Globus pallidus (tissue), 1 donor: ENCODE measurements around the gene UCP3.

Experiments
- DNase-seq: peaks from one replicate; pipeline ENCODE4 v3.0.0-alpha.2; 2015; ENCODE audit warnings: low spot score

The UCP3 gene

GRCh38 chr11:74008373-74009229 lies at the start of gene UCP3:
Gene UCP3 (minus strand): TSS chr11:74009085. CDS start chr11:74007042, 2,043 bp downstream.
- DNase-seq = no peak

- no peak for DNase-seq
Observed at GRCh38 chr11:74057249-74058151, 48.6 kb upstream of the UCP3 start.

- DNase-seq = no peak
Observed at GRCh38 chr11:74055938-74056337, 47.1 kb upstream of the UCP3 start.

- DNase-seq = no peak
Observed at GRCh38 chr11:74050465-74050864, 41.6 kb upstream of the UCP3 start.

- no peak for DNase-seq
Observed at GRCh38 chr11:74048993-74049392, 40.1 kb upstream of the UCP3 start.

GRCh38 chr11:74044538-74044937 lies 35.7 kb upstream of the UCP3 start:
- no peak for DNase-seq

- no peak for DNase-seq
Observed at GRCh38 chr11:74043450-74043849, 34.6 kb upstream of the UCP3 start.

GRCh38 chr11:74037309-74037708 lies 28.4 kb upstream of the UCP3 start:
- DNase-seq = no peak

- DNase-seq = no peak
Observed at GRCh38 chr11:74035264-74035663, 26.4 kb upstream of the UCP3 start.

- no peak for DNase-seq
Observed at GRCh38 chr11:74033046-74033445, 24.2 kb upstream of the UCP3 start.

GRCh38 chr11:74030723-74031676 lies 22.1 kb upstream of the UCP3 start:
- DNase-seq = no peak

- DNase-seq = no peak
Observed at GRCh38 chr11:74025467-74026166, 16.7 kb upstream of the UCP3 start.

GRCh38 chr11:74024261-74025029 lies 15.6 kb upstream of the UCP3 start:
- DNase-seq = no peak

- DNase-seq = peak; percentile 34
Observed at GRCh38 chr11:74023276-74023675, 14.4 kb upstream of the UCP3 start.

- peak; percentile 42 for DNase-seq
Observed at GRCh38 chr11:74022546-74022945, 13.7 kb upstream of the UCP3 start.

GRCh38 chr11:74021998-74022397 lies 13.1 kb upstream of the UCP3 start:
- no peak for DNase-seq

- no peak for DNase-seq
Observed at GRCh38 chr11:74020539-74020938, 11.7 kb upstream of the UCP3 start.

- DNase-seq = no peak
Observed at GRCh38 chr11:74019860-74020259, 11.0 kb upstream of the UCP3 start.

- no peak for DNase-seq
Observed at GRCh38 chr11:74019104-74019738, 10.3 kb upstream of the UCP3 start.
